Effector memory CD8-positive, alpha-beta T cell (primary cell): Measurements from ENCODE around the gene SUSD6.
A peak's percentile ranks its signal among the peaks of the same experiment; 100 is the strongest.

Source experiments
- ATAC-seq: fragments of 150-1000 bp; cut with Tn5 transposase; replicated peaks from 2 replicates; pipeline ENCODE4 v1.10.0; 2021; ENCODE audit warnings: mild to moderate bottlenecking, moderate library complexity
- DNase-seq, 3 experiments: peaks; one replicate each; pipeline ENCODE4 v3.0.0; 2021
- H3K27ac Mint-ChIP-seq, 2 donors: one replicate each; pipeline ENCODE4 v1.8.0; 2022; ENCODE audit warnings: mild to moderate bottlenecking in 2 of 2, mixed read lengths in 2 of 2, moderate library complexity in 2 of 2
- H3K27me3 Mint-ChIP-seq, 2 donors: one replicate each; pipeline ENCODE4 v1.8.0; 2022; ENCODE audit warnings: mixed read lengths in 2 of 2
- H3K36me3 Mint-ChIP-seq: one replicate; pipeline ENCODE4 v1.8.0; 2022; ENCODE audit warnings: mild to moderate bottlenecking, moderate library complexity, mixed read lengths; ENCODE audit not compliant: insufficient read depth
- H3K4me1 Mint-ChIP-seq, 2 donors: one replicate each; pipeline ENCODE4 v1.8.0; 2022; ENCODE audit warnings: low read depth in 2 of 2, mixed read lengths in 2 of 2
- H3K4me3 Mint-ChIP-seq, 2 donors: one replicate each; pipeline ENCODE4 v1.8.0; 2022; ENCODE audit warnings: mild to moderate bottlenecking in 2 of 2, mixed read lengths in 2 of 2, moderate library complexity in 2 of 2
- H3K9me3 Mint-ChIP-seq, 2 donors: one replicate each; pipeline ENCODE4 v1.8.0; 2022; ENCODE audit warnings: mixed read lengths in 2 of 2

SUSD6 gene

GRCh38 chr14:69652942-69653684 lies 41.7 kb downstream of the SUSD6 start:
- peaks cover 23% of the 10 kb centered on the region for H3K36me3 Mint-ChIP-seq
- no peak for DNase-seq
- H3K4me3 Mint-ChIP-seq, result peak overlapping the region in 1 of 2 donors; percentile 49
- no peaks in the 10 kb centered on the region for H3K9me3 Mint-ChIP-seq
- peak overlapping the region; percentile 17 to 71 for H3K27ac Mint-ChIP-seq
- peak; percentile 25 for ATAC-seq
- H3K4me1 Mint-ChIP-seq, result peaks cover 64 to 90% of the 10 kb centered on the region in 2 donors
- H3K27me3 Mint-ChIP-seq, result no peaks in the 10 kb centered on the region

GRCh38 chr14:69654116-69654515 lies 42.7 kb downstream of the SUSD6 start:
- ATAC-seq (no peak), DNase-seq (no peak)
- peaks cover 33% of the 10 kb centered on the region for H3K36me3 Mint-ChIP-seq
- H3K27me3 Mint-ChIP-seq, result no peaks in the 10 kb centered on the region
- peaks cover 71 to 90% of the 10 kb centered on the region in 2 donors for H3K4me1 Mint-ChIP-seq
- no peak overlapping the region for H3K4me3 Mint-ChIP-seq
- peak overlapping the region; percentile 9 to 80 for H3K27ac Mint-ChIP-seq
- H3K9me3 Mint-ChIP-seq, result no peaks in the 10 kb centered on the region

GRCh38 chr14:69657950-69658355 lies 46.6 kb downstream of the SUSD6 start:
- H3K4me1 Mint-ChIP-seq, result peaks cover 66 to 89% of the 10 kb centered on the region in 2 donors
- no peak overlapping the region for H3K4me3 Mint-ChIP-seq
- peaks cover 42% of the 10 kb centered on the region for H3K36me3 Mint-ChIP-seq
- H3K27ac Mint-ChIP-seq, result peak overlapping the region; percentile 83 to 88
- H3K27me3 Mint-ChIP-seq, result no peaks in the 10 kb centered on the region
- ATAC-seq, result no peak
- no peak for DNase-seq
- H3K9me3 Mint-ChIP-seq, result no peaks in the 10 kb centered on the region

GRCh38 chr14:69658664-69659261 lies 47.4 kb downstream of the SUSD6 start:
- Mint-ChIP-seq H3K36me3 (peaks cover 38% of the 10 kb centered on the region), H3K9me3 (no peaks in the 10 kb centered on the region), H3K27ac (peak overlapping the region; percentile 15 to 83), H3K4me3 (no peak overlapping the region), H3K4me1 (peaks cover 60 to 91% of the 10 kb centered on the region in 2 donors), H3K27me3 (no peaks in the 10 kb centered on the region)
- peak; percentile 44 for ATAC-seq
- DNase-seq, result no peak

GRCh38 chr14:69660344-69661193 lies 49.2 kb downstream of the SUSD6 start:
- Mint-ChIP-seq H3K36me3 (peaks cover 35% of the 10 kb centered on the region), H3K4me3 (peak overlapping the region; percentile 19 to 24), H3K27ac (peak overlapping the region; percentile 49 to 83), H3K9me3 (no peaks in the 10 kb centered on the region), H3K27me3 (no peaks in the 10 kb centered on the region), H3K4me1 (peaks cover 64 to 92% of the 10 kb centered on the region in 2 donors)
- DNase-seq (no peak), ATAC-seq (peak; percentile 52)

- no peak for DNase-seq
- H3K4me3 Mint-ChIP-seq, result no peak overlapping the region
- H3K4me1 Mint-ChIP-seq, result peaks cover 63 to 92% of the 10 kb centered on the region in 2 donors
- peak overlapping the region; percentile 49 to 83 for H3K27ac Mint-ChIP-seq
- H3K27me3 Mint-ChIP-seq, result no peaks in the 10 kb centered on the region
- no peak for ATAC-seq
- H3K36me3 Mint-ChIP-seq, result peaks cover 34% of the 10 kb centered on the region
- H3K9me3 Mint-ChIP-seq, result no peaks in the 10 kb centered on the region
Measured at GRCh38 chr14:69661194-69661537, 49.8 kb downstream of the SUSD6 start.

GRCh38 chr14:69662636-69663299 lies 51.4 kb downstream of the SUSD6 start:
- no peak for DNase-seq
- no peaks in the 10 kb centered on the region for H3K9me3 Mint-ChIP-seq
- H3K4me3 Mint-ChIP-seq, result no peak overlapping the region
- no peak for ATAC-seq
- H3K27me3 Mint-ChIP-seq, result no peaks in the 10 kb centered on the region
- peaks cover 39% of the 10 kb centered on the region for H3K36me3 Mint-ChIP-seq
- H3K27ac Mint-ChIP-seq, result no peak overlapping the region
- H3K4me1 Mint-ChIP-seq, result peaks cover 65 to 90% of the 10 kb centered on the region in 2 donors

- Mint-ChIP-seq H3K9me3 (no peaks in the 10 kb centered on the region), H3K27me3 (no peaks in the 10 kb centered on the region), H3K4me1 (peaks cover 64 to 90% of the 10 kb centered on the region in 2 donors), H3K27ac (peak overlapping the region in 1 of 2 donors; percentile 46), H3K36me3 (peaks cover 35% of the 10 kb centered on the region), H3K4me3 (no peak overlapping the region)
- ATAC-seq (no peak), DNase-seq (no peak)
Measured at GRCh38 chr14:69663300-69663643, 51.9 kb downstream of the SUSD6 start.

- Mint-ChIP-seq H3K36me3 (peaks cover 34% of the 10 kb centered on the region), H3K27me3 (no peaks in the 10 kb centered on the region), H3K9me3 (no peaks in the 10 kb centered on the region), H3K4me1 (peaks cover 57 to 89% of the 10 kb centered on the region in 2 donors), H3K27ac (peak overlapping the region; percentile 46 to 50), H3K4me3 (peak overlapping the region in 1 of 2 donors; percentile 14)
- no peak for DNase-seq
- no peak for ATAC-seq
Measured at GRCh38 chr14:69664265-69664664, 52.9 kb downstream of the SUSD6 start.

- Mint-ChIP-seq H3K4me1 (peaks cover 59 to 93% of the 10 kb centered on the region in 2 donors), H3K36me3 (peaks cover 32% of the 10 kb centered on the region), H3K27ac (peak overlapping the region in 1 of 2 donors; percentile 57), H3K4me3 (no peak overlapping the region), H3K9me3 (no peaks in the 10 kb centered on the region), H3K27me3 (no peaks in the 10 kb centered on the region)
- DNase-seq (no peak), ATAC-seq (no peak)
Measured at GRCh38 chr14:69664865-69665526, 53.6 kb downstream of the SUSD6 start.

GRCh38 chr14:69665631-69666030 lies 54.2 kb downstream of the SUSD6 start:
- DNase-seq, result no peak
- Mint-ChIP-seq H3K27me3 (no peaks in the 10 kb centered on the region), H3K36me3 (peaks cover 28% of the 10 kb centered on the region), H3K27ac (peak overlapping the region; percentile 39 to 57), H3K4me1 (peaks cover 59 to 92% of the 10 kb centered on the region in 2 donors), H3K9me3 (no peaks in the 10 kb centered on the region), H3K4me3 (no peak overlapping the region)
- ATAC-seq, result no peak

- Mint-ChIP-seq H3K4me3 (peak overlapping the region in 1 of 2 donors; percentile 62), H3K27ac (peak overlapping the region; percentile 39 to 57), H3K9me3 (no peaks in the 10 kb centered on the region)
Measured at GRCh38 chr14:69666112-69666511, 54.7 kb downstream of the SUSD6 start.

More at GRCh38 chr14:69666112-69666511, 54.7 kb downstream of the SUSD6 start:
- peaks cover 31% of the 10 kb centered on the region for H3K36me3 Mint-ChIP-seq
- ATAC-seq (no peak), DNase-seq (no peak)
- peaks cover 59 to 92% of the 10 kb centered on the region in 2 donors for H3K4me1 Mint-ChIP-seq
- no peaks in the 10 kb centered on the region for H3K27me3 Mint-ChIP-seq
